Stimulated activated CD8-positive, alpha-beta memory T cell treated with anti-CD3 and anti-CD28 coated beads, Interleukin-15, amount 100 ng/mL, for 4 hours (primary cell): ENCODE data around the gene NOS3.

Experiments
- DNase-seq, 2 donors: peaks; one replicate each; pipeline ENCODE4 v3.0.0-alpha.2; 2020; ENCODE audit warnings: low read depth in 2 of 2

Gene NOS3

DNA sequence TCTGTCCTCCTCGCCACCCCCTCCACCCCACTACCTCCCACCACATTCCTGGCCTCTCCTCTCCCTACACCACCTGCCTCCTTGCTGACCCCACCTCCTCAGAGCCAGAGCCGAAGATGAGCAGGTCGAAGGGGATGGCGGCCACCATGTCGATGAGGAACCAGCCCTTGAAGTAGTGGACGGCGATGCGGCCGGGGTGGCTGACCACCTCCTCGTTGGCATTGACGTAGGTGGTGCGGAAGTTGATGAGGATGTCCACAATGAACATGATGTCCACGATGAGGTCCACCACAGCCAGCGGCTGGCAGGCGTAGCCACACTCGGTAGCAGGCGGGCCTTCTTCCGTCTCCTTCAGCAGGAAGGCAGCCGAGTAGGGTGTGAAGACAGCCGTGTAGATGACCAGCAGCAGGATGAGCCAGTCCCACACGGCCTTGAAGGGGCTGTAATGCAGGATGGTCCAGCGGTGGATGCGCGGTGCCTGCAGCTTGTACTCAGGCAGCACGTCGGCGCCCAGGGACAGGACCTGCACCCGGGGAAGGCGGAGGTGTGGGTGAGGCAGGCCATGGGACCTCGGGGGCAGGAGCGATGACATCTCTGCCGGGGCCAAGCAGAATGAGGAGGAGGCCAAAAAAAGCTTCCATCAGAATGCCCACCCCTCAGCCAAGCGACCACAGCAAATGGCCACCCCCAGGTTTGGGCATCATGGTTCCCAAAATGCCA lies 38.3 kb upstream of the NOS3 start:
- no peak for DNase-seq

DNA sequence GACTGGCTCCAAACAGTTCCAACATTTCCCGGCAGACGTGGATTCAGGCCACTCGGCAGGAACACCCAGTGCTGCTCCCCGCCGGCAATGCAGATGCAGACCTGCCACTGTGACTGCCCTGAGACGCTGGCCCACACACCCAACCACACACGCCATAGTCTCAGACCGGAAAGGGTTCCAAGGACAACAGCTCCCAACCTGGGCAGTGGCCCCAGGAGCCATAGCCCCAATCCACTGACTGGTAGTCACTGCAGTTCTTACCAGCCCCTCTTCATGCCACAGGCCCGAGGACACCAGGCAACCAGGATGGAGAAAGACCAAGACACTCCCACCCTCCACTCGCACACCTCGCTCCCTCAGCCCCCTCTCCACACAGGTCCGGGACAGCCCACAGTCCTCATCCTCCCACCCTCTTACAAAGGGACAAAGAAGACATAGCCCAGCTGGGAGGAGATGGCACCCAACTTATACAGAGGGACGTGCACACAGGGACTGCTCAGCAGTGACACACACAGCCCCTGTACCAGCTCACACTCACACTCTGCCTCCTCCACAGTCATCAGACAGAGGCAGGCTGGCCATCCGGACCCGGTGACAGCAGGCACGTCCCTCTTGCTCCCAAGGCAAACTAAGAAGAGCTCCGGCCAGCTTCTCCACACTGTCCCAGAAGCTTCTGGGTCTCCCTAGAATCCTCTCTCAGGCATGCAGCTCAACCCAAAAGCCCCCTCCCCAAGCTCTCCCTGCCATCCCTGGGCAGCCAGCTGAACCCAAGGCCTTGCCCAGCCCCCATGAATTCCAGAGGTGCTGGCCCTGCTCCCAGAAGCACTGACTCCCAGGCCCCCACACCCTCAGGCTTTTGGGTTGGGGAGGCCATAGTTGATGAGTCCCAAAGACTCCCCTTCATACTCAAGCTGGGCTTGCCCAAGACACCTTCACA lies 37.5 kb upstream of the NOS3 start:
- no peak for DNase-seq

DNA sequence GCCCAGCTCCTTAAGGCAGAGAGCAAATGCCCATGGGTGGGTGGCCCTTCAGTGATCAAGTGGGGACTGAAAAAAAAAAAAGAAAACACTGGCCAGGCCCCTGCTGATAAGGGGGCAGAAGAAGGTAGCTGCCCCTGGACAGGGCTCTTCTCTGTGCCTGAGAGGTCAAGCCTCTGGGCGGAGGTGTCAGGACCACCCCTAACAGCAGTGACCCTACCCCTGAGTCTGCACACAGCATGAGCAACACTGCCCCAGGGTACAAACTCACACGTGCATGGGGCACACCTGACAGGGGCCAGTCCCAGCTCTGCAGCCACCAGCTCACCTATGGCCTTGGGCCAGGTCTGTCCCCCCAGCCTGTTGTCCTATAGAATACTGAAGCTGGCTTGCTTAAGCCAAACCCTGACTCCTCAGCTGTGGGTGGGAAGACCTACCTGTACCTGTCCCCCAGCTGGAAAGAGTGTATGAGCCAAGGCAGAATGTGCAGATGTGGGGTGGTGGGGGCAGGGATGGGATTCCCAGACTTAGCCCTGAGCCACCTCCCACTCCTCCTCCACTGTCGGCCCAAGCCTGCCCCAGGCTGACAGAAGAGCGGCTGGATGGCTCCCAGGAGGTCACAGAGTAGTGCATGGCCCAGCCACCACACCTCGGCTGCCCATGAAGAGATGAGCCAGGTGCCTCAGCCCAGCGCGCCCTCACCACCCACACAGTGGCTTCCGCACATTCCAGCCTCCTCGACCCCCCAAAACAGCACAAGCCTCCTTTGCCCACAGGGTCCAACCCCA lies 36.4 kb upstream of the NOS3 start:
- DNase-seq = no peak

DNA sequence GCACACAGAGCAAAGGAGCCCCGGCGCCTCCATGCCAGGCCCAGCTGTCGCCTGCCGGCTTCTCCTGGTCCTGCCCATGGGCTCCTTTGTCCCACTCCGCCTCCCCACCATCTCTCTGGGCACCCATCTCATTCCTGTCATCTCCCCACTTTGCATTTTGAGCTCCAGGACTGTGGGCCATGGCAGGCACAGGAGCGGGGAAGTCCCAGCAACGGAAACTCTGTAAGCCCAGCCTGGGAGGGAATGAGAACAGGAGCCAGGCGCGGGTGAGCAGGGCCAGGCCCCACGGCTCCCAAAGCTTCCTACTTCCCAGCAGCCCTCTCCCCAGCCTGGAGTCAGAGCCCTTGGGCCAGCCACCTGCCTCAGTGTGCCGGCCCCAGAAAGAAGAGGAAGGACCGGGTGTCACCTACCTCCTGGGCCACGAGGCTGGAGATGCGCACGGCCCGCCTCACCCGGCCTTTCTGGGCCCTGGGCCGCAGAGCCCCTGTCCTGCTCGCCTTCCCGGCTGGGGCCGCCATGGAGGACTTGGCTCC lies 35.8 kb upstream of the NOS3 start:
- DNase-seq = no peak

DNA sequence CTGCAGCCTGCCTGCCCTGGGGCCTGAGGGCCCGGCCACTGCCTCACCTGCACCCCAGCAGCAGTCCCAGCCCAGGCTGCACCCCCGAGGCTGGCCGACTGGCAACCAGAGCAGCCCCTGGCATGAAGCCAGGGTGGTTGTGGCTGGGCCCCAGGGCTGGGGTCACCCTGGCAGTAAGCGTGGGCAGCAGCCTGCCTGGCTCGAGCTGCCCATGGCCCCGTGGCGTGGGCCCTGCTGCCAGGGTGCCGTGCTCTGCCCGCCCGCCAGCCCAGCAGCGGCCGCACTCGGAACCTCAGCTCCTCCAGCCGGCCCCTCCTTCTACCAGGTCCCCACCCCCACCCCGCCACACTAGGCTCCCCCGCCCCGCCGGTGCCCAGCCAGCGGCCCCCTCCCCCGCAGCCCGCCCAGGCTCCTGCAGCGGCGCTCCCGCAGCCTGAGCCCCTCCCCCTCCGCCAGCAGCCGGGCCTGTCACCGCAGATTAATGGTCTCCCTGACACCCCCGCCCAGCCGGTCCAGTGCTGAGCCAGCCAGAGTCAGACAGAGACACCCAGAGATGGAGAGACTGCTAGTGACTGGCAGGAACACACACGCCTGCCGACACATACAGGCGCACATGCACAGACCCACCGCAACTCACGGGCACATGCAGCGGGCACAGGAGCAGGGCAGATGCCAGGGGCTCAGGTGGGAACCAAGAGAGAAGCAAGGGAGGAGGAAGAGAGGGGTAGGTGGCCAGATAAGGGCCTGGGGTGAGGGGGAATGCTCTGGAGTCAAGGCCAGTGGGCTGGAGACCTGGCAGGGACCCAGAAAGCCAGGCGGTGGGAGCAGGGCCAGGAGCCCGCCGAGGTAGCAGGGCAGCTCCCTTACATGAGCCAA lies 35.1 kb upstream of the NOS3 start:
- DNase-seq = no peak

DNA sequence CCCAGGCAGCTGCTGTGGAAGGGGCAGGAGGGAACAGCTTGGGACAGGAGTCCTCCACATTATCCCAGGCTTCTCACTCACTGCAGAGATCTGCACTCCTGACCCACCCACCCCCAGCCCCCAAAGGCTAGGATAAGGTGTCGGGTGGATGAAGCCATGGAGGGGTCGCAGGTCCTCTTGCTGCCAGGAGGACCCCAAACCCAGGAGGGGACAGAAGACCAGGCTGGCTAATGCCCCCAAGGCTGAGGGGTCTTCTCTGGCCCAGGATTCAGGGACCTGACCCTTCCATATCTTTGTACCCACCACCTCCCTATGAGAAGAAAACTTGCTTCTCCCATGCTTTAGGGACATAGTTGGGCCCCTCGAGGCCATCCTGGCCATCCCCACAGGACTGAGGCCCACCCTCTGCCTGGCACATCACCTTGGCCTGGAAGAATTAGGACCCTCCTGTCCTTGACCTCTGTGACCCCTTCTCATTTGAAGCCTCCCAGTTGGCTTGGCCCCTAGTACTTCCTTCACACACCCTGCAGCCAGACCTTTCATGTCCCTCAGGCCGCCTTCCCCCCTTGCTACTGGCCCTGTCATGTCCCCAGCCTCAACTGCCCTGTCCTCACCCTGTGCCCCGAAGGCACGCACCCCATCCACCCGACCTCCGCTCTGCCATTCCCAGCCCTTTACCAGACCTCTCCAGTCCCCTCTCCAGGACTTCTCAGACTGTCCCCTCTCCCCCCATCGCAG lies 34.3 kb upstream of the NOS3 start:
- DNase-seq = no peak

DNA sequence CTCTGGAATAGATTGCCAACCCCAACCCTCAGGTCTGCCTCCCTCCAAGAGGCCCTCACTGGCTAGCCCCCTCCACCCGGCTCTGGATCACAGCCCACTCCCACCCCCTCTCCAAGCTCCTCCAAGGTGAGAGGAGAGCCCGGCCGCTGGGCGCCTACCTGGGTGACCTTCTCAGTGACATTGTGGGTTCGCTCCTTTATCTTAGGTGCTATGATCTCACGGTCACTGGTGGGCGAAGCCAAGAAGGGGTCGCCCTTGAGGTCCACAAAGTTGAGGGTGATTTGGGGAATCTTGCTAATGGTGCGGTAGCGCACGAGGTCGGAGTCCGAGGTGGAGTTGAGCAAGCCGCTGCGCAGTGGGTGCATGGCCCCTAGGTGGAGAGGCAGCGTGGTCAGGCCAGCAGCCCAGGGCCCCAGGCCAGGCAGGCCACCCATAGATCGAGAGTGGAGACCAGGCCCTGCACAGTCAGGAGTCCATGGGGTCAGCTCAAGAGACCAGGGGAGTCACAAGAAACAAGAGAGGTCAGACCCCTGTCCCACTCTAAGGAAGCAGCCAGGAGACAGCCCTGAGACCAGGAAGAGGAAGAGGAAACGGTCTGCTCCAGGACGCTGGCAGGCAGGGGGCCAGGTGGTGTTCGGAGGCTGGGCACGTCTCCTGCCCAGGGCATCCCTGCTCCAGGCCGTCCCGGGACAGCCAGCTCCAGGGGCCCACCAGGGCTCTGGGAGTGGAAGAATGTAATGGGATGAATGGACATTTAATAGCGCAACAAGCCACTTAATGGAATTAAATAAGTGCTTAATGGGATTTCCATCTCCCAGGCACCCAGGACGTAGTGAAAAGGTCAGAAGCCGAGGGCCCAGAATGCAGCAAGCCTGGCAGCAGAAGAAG lies 33.4 kb upstream of the NOS3 start:
- no peak for DNase-seq

DNA sequence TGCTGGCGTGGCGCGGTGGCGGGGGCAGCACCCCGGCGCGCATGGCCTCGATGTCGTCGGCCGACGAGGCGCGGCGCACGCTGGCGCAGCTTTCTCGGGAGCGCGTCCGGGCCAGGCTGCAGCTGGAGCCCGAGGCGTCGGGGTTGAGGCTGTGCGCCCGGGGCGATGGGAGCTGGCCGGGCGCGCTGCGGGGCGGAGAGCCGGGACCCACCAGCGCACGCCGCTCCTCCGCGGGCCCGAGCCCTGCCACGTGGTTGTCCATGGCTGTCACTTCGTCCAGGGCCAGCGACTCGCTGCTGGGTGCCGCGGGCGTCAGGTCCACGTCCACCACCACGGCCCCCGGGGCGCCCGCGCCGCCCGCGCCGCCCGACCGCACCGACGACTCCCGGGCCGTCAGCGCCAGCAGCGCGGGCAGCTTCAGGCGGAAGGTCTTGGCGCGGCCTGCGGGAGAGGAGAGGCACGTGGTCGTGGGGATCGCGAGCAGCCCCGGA lies 32.7 kb upstream of the NOS3 start:
- DNase-seq = no peak

DNA sequence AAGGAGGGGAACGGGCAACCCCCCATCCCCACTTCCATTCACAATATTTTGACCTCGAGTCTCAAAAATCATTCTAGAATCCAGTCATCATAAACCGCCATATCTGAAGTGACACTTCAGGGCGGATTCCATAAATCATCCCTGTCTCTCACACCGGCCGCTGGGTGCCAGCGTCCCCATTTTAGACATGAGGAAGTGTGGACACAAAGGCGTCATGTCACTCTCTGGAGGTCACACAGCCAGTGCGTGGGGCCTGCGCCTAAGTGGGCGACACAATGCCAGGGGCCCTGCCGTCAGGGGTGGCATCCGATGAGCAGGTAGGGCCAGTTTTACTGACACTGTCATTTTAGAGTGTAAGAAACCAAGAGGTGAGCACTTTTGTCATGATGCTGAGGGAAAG lies 32.2 kb upstream of the NOS3 start:
- no peak for DNase-seq

DNA sequence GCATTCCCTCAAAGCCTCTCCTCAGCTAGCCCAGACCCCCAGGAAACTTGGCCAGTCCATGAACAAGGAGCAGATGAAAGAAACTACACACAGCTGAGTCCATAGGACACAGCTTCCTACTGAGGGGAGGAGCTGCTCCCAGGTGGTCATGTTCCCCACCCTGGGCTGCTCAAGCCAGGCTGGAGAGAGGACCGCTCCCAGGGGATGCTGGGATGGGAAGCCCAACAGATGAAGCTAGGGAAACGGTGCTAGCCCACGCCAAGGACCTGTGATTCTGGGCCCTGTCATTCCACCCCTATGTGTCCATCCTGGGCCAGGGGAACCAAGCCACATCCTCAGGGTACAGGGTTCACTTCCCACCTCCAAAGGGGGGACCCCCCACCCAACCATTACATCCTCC lies 31.7 kb upstream of the NOS3 start:
- no peak for DNase-seq

DNA sequence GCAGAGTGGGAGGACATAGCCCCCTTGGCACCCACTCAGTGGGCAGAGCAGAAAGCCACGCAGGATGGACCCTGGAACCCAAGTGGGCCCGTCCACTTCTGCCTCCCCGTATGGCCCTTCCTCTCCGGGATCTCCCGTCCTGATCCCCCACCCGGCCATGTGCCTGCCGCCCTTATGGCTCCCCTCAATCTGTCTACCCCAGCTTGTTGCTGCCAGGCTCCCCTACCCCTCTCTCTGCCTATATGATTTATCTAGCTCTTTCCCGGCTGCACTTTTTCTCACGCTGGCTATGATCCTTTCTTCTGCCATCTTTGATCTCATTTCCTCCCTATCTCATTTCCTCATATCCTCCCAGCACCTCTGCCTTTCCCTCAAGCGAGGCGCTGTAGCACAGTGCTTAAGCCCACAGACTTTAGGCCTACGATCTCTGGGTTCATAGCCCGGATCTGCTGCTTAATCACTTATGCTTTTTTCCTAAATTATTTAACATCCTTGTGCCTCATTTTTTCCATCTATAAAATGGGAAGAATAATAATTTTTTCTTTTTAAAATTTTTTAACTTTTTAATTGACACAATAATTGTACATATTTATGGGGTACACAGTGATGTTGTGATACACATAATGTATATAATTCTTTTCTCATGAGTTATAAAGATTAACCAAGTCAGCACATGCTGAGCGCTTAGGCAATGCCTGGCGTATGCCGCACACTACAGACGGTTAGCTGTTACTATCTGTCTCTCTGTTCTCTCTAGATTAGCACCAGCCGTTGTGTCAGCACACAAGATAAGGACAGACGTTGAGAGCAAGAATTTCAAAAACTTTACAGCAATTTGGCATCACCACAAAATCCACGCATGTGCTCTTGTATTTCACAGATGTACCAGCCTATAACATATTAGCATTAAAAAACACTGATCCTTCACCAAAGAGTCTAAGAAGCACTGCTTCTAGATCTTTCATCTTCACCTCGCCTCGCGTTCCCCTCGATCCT lies 30.8 kb upstream of the NOS3 start:
- no peak for DNase-seq

DNA sequence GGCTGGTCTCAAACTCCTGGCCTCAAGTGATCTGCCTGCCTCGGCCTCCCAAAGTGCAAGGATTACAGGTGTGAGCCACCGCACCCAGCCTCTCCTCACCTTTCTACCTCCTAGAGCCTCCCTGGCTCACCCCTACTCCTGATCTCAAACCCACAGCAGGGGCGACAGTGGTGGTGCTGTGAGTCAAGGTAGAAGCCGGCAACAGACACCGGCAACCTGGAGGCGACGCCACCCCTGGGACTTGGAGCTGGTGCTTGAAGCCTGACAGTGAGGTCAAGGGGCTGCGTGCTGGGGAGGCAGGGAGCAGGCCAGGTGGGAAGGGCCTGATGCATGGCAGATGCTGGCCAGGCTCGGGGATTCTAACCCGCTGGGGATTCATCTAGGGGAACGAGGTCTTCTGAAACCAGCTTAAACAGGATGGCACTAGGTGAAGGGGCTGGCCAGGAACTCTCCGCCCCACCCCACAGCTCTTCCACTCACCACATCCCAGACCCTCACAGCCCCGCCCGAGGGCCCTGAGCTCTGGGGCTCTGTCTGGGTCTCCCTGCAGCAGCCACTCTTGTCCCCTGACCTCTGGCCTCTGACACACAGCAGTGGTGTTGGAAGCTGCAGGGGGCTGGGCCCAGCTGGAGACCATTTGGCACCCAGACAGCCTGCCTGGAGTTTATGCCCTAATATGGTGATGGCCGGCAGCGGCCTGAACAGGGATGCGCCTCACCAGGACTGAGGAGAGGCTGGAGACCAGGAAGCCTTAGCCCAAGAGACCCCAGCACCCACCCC lies 29.1 kb upstream of the NOS3 start:
- DNase-seq = no peak

DNA sequence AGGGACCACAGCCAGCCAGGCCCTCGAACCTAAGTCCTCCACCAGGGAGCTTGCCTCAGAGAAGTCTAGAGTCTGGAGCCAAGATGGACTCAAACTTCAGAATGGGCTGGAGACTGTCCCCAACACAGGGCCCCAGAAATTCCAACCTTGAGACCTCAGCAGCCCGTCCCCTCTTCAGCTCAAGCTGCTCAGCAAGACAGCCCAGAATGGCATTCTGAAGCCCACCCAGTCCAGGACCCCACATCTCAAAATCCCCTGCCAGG lies 28.6 kb upstream of the NOS3 start:
- DNase-seq = no peak

DNA sequence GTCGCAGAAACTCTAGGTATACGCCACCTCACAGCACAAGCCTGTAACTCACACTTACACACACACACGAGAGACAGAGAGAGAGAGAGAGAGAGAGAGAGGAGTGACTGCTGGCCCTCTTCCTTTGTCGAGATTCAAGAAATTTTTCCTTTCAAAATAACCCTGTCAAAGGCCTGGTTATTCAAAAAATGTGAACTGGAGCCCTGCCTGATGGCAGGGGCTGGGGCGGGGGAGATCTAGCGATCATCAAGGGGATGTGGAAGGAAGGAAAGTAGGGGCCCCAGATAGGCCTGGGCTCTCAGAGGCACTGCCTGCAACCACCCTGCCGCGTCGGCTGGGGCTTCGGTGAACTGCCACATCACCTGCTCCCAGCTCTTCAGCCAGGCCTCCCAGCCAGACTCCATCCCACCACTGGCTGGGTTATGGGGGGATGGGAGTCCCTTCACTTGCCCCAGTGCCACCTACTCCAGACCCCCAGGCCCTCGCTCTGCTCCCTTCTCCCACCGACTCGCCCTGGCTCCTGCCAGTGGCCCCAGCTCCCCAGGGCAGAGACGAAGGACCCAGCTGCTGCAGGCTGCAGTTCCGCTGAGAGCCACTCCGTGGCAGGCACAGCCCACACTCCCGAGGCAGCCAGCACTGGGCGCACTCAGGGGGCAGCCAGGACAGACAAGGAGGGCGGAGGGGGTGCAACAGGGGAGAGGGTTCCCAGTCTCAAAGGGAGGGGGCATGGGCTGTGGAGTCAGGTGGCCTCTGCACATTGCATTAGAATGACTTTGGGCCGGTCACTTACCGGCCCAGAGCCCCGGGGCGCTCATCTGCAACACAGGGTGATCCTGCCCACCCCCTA lies 28.0 kb upstream of the NOS3 start:
- DNase-seq = no peak

DNA sequence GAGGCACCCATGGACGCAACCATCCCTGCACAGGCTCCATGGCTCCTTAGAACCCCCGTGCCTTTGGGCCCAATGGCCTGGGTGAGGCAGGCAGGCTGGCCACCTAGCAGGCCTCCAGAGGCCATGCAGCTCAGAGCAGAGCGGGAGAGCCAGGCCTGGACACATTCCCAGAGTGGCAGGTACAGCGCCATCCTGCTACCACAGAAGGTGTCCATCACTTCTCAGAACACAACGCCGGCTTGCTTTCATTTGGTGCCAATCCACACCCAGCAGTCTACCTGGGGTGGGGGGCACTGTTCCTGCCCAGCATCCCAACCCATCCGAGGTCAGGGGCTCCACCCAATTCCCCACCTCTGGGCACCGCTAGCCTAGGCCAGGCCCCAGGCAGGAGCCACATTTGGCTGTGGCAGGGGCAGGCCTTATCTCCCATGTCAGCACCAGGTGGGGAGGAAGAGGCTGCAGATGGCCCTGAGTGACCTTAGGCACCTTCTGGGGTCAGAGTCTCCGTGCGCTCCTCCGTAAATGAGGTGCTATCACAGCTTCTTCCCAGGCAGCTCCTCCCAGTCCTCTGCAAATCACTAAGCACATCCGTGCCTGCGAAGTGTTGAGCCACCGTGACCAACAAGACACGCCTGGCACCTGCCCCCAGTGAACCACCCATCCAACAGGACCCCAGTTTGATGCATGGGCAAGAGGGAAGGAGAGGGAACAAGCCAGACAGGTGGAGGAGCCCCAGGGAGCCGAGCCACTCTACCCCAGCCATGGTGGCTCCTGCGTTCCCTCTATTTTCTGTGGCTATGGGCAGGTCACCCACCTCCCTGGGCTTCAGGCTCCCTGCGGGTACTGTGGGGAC lies 26.9 kb upstream of the NOS3 start:
- no peak for DNase-seq
